Stimulated activated CD8-positive, alpha-beta memory T cell treated with anti-CD3 and anti-CD28 coated beads, Interleukin-4, amount 100 ng/mL, for 1 hour (primary cell): ENCODE results near the gene PANX1.
"Not testable (repeated sequence)": the region's sequence is repeated elsewhere in the genome, so short reads cannot be mapped to it uniquely, and the experiment has no call there.

ENCODE experiments used
- DNase-seq, 2 donors: peaks; one replicate each; pipeline ENCODE4 v3.0.0-alpha.2; 2020; ENCODE audit warnings: low read depth in 2 of 2, low spot score in 1 of 2

The PANX1 gene, protein sequence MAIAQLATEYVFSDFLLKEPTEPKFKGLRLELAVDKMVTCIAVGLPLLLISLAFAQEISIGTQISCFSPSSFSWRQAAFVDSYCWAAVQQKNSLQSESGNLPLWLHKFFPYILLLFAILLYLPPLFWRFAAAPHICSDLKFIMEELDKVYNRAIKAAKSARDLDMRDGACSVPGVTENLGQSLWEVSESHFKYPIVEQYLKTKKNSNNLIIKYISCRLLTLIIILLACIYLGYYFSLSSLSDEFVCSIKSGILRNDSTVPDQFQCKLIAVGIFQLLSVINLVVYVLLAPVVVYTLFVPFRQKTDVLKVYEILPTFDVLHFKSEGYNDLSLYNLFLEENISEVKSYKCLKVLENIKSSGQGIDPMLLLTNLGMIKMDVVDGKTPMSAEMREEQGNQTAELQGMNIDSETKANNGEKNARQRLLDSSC

DNA sequence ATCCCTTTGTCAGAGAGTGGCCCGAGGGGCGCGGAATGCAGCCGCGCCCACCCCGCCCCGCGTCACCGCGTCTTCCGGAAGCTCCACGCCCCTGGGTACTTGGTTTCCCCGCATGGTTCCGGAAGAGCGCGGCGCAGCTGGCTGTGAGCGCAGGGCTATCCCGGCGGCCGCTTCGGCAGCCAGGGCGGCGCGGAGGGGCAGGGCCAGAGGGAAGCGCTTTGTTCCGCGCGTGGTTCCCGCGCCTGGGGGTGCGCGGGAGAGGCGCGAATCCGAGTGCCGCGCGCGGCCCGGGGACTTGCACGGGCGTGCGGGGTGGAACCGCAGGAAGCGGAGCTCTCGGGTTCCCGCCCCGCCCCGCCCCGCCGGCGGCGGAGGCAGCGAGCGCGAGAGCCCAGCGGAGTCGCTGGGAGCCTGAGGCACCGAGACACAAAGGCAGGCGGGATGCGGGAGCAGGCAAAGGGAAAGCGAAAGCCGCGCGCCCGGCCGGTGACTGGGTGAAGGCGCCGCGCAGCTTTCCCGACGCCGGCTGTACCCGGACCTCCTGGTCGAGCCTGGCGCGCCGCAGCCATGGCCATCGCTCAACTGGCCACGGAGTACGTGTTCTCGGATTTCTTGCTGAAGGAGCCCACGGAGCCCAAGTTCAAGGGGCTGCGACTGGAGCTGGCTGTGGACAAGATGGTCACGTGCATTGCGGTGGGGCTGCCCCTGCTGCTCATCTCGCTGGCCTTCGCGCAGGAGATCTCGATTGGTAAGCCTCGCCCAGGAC lies at the start of gene PANX1:
PANX1 (plus strand) TSS at position 96 of the 766 bp plus-strand sequence; CDS start at position 568, 472 bp downstream.
- DNase-seq = peak; percentile 44 to 50

- DNase-seq = no peak
Observed at GRCh38 chr11:94084164-94084563, 44.5 kb upstream of the PANX1 start.

- DNase-seq = no peak
Observed at GRCh38 chr11:94088906-94089305, 39.7 kb upstream of the PANX1 start.

- no peak for DNase-seq
Observed at GRCh38 chr11:94089341-94089740, 39.3 kb upstream of the PANX1 start.

DNA sequence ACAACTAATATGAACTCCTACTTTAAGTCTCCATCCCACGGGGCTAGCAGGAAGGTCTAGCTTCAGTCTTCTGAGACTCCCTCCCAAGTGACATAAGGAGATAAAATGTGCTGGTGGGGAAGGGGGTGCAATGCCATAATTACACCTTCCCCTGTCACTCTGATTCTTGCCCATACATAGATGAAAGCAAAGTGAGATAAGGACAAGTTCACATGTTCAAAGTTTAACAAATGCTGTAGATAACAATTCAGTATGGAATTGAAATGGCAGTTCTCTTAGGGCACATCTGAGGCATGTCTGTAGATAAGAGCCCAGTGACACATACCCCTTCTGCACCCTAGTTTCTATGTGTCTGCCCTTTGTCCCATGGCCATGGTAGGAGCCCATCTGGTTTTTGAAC lies 38.2 kb upstream of the PANX1 start:
- DNase-seq = no peak

DNA sequence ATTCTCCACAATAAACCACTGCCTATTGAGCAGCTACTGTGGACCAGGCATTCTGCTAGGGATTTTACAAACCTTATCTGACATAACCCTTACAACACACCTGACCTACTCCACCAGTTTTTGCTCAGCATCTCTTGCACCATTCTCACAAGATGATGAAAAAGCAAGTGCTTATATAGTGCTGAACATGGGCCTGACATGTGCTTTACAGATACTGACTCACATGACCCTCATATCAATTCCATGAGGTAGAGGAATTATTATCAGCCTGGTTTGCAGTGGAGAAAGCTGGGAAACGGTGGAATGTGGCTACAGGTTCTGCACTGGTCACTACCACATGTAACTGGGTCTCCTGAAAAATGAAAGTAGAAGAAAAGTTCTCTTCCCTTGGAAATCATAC lies 37.5 kb upstream of the PANX1 start:
- no peak for DNase-seq

DNA sequence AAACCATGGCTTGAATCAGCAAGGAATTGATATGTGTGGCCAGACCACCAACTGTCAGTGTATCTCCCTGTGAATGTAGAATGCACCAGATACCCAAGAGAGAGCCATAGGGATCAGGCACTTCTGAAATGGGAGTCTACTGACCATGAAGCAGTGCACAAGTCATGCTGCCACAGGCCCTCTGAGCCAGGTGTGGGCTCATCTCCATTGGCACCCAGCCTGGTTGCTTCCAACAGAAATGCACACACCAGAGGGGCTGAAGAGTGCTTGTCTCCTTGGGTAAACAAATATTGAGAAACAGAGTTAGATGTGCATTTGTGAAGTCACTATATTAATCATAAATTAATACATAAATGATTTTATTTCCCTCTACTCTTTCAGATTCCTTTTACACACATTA lies 28.4 kb upstream of the PANX1 start:
- no peak for DNase-seq

DNA sequence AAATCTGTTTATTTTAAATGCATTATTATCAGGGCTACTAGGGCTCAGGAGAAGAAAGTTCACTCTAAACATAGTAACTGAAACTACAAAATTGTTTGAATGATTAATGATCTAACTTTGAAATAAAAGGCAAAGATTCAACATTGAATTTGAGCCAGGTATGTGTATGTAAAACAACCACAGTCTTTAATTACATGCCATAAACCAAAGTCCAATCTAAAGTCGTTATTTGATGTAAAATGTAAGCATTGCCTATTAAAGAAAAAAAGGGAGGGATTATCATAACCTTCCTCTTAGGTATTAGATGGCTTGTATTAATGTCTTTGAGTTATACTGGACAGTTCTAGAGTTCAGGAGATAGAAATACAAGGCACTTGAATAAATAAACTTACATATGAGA lies 25.2 kb upstream of the PANX1 start:
- DNase-seq = no peak

DNA sequence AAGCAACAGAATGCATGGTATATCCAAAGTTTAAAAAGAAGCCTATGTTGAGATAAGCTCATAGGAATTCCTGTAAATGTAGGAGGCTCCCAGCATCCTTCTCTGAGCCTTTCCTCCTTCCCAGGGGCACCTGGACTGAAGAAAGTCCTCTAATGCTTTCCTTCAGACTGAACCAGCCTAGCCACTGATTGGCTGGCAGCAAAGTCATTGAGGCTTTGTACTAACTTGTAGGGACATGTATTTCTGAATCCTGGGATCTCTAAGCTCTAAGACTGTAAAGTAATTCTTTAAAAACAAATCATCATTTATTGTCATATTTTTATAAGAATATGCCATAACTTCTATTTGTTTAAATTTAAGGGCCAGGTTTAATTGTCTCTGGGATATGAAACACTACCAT lies 23.9 kb upstream of the PANX1 start:
- no peak for DNase-seq

DNA sequence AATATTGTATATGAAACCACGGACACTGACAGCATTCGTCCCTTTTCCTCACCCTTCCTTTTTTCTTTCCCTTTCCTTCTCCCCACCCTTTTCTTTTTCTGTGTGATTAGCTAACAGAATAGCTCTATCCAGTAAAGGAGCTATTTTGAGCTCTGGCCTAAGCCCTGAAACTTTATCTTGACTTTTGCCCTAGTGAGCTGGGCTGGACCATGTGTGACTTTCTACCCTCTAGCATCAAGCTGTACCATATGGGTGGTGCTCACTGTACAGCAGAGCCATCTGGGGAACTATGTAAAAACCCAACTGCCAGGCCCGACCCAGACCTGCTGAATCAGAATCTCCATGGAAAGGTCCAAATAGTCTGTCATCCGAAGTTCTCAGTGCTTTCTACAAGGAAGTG lies 21.9 kb upstream of the PANX1 start:
- DNase-seq = no peak

GRCh38 chr11:94107363-94107762 lies 21.3 kb upstream of the PANX1 start:
- DNase-seq = no peak

GRCh38 chr11:94111241-94111640 lies 17.4 kb upstream of the PANX1 start:
- no peak for DNase-seq

DNA sequence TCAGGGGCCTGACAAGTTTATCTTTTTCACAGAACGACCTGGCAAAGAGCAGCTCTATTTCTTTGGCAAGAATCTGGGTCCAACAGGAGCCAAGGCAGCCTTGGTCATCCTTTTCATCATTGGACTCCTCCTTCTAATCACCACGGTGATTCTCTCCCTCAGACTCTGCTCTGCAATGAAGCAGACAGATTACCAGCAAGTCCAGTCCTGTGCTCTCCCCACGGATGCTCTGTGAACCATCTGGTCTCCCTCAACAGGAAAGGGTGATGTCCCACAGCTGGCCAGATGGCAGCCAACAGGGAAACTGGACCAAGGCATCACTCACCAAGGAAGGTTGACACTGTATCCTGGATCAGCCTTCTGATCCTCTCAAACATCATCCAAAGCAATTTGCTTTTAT lies 17.0 kb upstream of the PANX1 start:
- DNase-seq = no peak

- no peak for DNase-seq
Observed at GRCh38 chr11:94112206-94112953, 16.3 kb upstream of the PANX1 start.

- no peak for DNase-seq
Observed at GRCh38 chr11:94117197-94117574, 11.5 kb upstream of the PANX1 start.

- DNase-seq = no peak
Observed at GRCh38 chr11:94117871-94118270, 10.8 kb upstream of the PANX1 start.

DNA sequence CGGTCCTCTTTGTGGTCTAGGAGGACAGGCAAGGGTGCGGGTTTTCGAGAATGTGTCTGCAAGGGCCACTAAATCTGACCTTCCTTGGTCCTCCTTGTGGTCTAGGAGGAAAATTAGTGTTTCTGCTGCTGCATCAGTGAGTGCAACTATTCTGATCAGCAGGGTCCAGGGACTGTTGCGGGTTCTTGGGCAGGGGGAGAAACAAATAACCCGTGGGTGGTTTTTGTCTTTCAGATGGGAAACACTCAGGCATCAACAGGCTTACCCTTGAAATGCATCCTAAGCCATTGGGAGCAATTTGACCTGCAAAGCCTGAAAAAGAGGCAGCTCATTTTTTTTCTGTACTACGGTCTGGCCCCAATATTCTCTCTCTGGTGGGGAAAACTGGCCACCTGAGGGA lies 9.0 kb upstream of the PANX1 start:
- DNase-seq = not testable (repeated sequence)

GRCh38 chr11:94120516-94120915 lies 8.1 kb upstream of the PANX1 start:
- not testable (repeated sequence) for DNase-seq

DNA sequence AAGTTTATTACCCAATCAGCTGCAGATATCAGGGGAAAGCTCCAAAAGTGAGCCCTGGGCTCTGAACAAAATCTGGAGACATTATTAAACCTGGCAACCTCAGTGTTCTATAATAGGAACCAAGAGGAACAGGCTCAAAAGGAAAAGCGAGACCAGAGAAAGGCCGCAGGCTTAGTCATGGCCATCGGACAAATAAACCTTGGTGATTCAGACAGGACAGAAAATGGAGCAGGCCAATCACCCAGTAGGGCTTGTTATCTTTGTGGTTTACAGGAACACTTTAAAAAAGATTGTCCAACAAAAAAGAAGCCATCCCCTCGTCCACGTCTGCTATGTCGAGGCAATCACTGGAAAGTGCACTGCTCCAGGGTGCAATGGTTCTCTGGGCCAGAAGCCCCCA lies 7.7 kb upstream of the PANX1 start:
- no peak for DNase-seq

- DNase-seq = no peak
Observed at GRCh38 chr11:94125407-94126115, 3.1 kb upstream of the PANX1 start.

- DNase-seq = no peak
Observed at GRCh38 chr11:94127638-94128037, 1.0 kb upstream of the PANX1 start.
